Keratinocyte (primary cell): Measurements from ENCODE around the gene LMTK2.

Experiments used
- CTCF ChIP-seq, 3 experiments: IDR thresholded peaks in 1 of 3; conservative IDR thresholded peaks in 1 of 3; optimal IDR thresholded peaks in 1 of 3; 2 replicates in 2 of 3; 3 replicates in 1 of 3; pipeline versions ENCODE3 to v1.5.1; 2011; ENCODE audit warnings: low read length in 3 of 3, mild to moderate bottlenecking in 3 of 3, moderate library complexity in 2 of 3, control low read depth in 1 of 3, inconsistent platforms in 1 of 3; ENCODE audit not compliant: insufficient read depth in 2 of 3; ENCODE audit errors: extremely low read depth in 1 of 3
- EZH2 ChIP-seq: IDR thresholded peaks from one replicate; pipeline ENCODE4 v1.6.1; 2012; ENCODE audit warnings: inconsistent platforms, mild to moderate bottlenecking, low read length, moderate library complexity

DNA sequence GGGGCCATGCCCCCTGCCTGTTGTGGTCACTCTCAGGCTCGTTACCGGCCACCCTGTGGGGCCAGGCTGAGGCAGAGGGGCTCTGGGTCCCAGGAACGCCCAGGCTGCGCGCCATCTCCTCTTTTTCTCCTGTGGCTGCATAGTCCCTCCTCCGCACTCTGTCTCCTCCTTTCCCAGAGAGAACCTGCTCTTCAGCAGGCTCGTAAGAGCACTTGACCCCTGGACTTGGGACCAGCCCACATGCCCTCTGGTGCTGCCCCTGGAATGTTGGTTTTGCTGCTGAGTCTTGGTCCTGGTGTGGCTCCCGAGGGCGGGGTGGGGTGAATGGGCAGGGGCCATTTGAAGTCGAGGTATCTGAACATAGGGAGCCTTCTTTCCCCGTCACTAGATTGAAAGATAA, 98.0 kb downstream of the LMTK2 start:
- TF ChIP-seq CTCF (optimal IDR thresholded peaks at IDR 0.05 in 1 of 3, IDR thresholded peaks at IDR 0.05 in 1 of 3, conservative IDR thresholded peaks at IDR 0.05 in 1 of 3; ENCODE audit: extremely low read depth in 1 of 3, insufficient read depth in 2 of 3, low read length in 3 of 3) (no peak), EZH2 (no peak)
